GM11168 (cell line): Measurements from ENCODE around the gene PCAT7.
"Not testable (repeated sequence)": the region's sequence is repeated elsewhere in the genome, so short reads cannot be mapped to it uniquely, and the experiment has no call there.

Experiments
- in situ Hi-C: fragments of 300-500 bp; cut with MboI; formaldehyde crosslinking; loops from one replicate; pipeline ENCODE4 v1.12.0; 2022; ENCODE audit warnings: low sequenced_read_pairs; ENCODE audit not compliant: unreplicated experiment

PCAT7 gene

GRCh38 chr9:94554439-94555331 is at the start of gene PCAT7:
Gene PCAT7 (plus strand): TSS chr9:94555083.
- in situ Hi-C loops, result no loop called here

- in situ Hi-C loops, result not testable (repeated sequence)
Measured at GRCh38 chr9:94506370-94506769, 48.5 kb upstream of the PCAT7 start.

- in situ Hi-C loops, result no loop called here
Measured at GRCh38 chr9:94507531-94508258, 47.2 kb upstream of the PCAT7 start.

GRCh38 chr9:94511134-94511954 is 43.5 kb upstream of the PCAT7 start:
- in situ Hi-C loops, result no loop called here

GRCh38 chr9:94511955-94512265 is 43.0 kb upstream of the PCAT7 start:
- in situ Hi-C loops, result no loop called here

- in situ Hi-C loops, result no loop called here
Measured at GRCh38 chr9:94514722-94515121, 40.2 kb upstream of the PCAT7 start.

GRCh38 chr9:94517254-94517653 is 37.6 kb upstream of the PCAT7 start:
- in situ Hi-C loops, result no loop called here

GRCh38 chr9:94525396-94526035 is 29.4 kb upstream of the PCAT7 start:
- in situ Hi-C loops, result no loop called here

GRCh38 chr9:94526271-94526670 is 28.6 kb upstream of the PCAT7 start:
- in situ Hi-C loops, result no loop called here

- in situ Hi-C loops, result no loop called here
Measured at GRCh38 chr9:94526951-94527350, 27.9 kb upstream of the PCAT7 start.

GRCh38 chr9:94528886-94529285 is 26.0 kb upstream of the PCAT7 start:
- in situ Hi-C loops, result no loop called here

- in situ Hi-C loops, result no loop called here
Measured at GRCh38 chr9:94533155-94533554, 21.7 kb upstream of the PCAT7 start.

GRCh38 chr9:94533601-94534000 is 21.3 kb upstream of the PCAT7 start:
- in situ Hi-C loops, result no loop called here

GRCh38 chr9:94534901-94535300 is 20.0 kb upstream of the PCAT7 start:
- in situ Hi-C loops, result no loop called here

GRCh38 chr9:94538908-94539307 is 16.0 kb upstream of the PCAT7 start:
- in situ Hi-C loops, result no loop called here

GRCh38 chr9:94544335-94544734 is 10.5 kb upstream of the PCAT7 start:
- in situ Hi-C loops, result not testable (repeated sequence)

- in situ Hi-C loops, result no loop called here
Measured at GRCh38 chr9:94545940-94546339, 8.9 kb upstream of the PCAT7 start.

GRCh38 chr9:94553029-94553938 is 1.6 kb upstream of the PCAT7 start:
- in situ Hi-C loops, result no loop called here

- in situ Hi-C loops, result no loop called here
Measured at GRCh38 chr9:94554078-94554438, 825 bp upstream of the PCAT7 start.
